H1 (cell line): ENCODE measurements around the gene MAP2K1. TPM values are rescaled to one million over a fixed set of nuclear protein-coding genes. Genes with fewer than 3 reads are reported as not detected.
"Not testable (repeated sequence)": the region's sequence is repeated elsewhere in the genome, so short reads cannot be mapped to it uniquely, and the experiment has no call there.

Experiments used
- CTCF ChIA-PET: fragments of 300-600 bp; sonication (Branson Sonifier 250); formaldehyde crosslinking; loops from one replicate; lab custom pipeline; 2021; ENCODE audit not compliant: partially characterized antibody; lab: Charles Lee
- POLR2A ChIA-PET: fragments of 300-600 bp; sonication (Branson Sonifier 250); formaldehyde crosslinking; loops from one replicate; lab custom pipeline; 2021; ENCODE audit warnings: inconsistent platforms; ENCODE audit not compliant: partially characterized antibody; lab: Charles Lee
- DNase-seq, 2 experiments: peaks; one replicate each; pipeline versions ENCODE4 v3.0.0 to v3.0.0-alpha.2; 2010 to 2022; ENCODE audit warnings: low spot score in 2 of 2, low read depth in 1 of 2, mixed read lengths in 1 of 2
- FAIRE-seq: peaks from 2 replicates; lab custom pipeline; 2011; peaks lifted over from hg19 to GRCh38; lab: Jason Lieb, UNC
- H2AFZ ChIP-seq: 2 replicates; pipeline ENCODE4 v1.8.1; 2012; ENCODE audit warnings: low read length, inconsistent platforms
- H2AK5ac ChIP-seq: 2 replicates; pipeline ENCODE4 v1.6.1; 2013; ENCODE audit warnings: low read depth, low read length
- H2BK120ac ChIP-seq: replicated peaks from 2 replicates; pipeline ENCODE3; 2013; ENCODE audit warnings: low read depth, low read length, inconsistent platforms
- H2BK12ac ChIP-seq: 2 replicates; pipeline ENCODE4 v1.6.1; 2013; ENCODE audit warnings: low read depth, low read length
- H2BK15ac ChIP-seq: 2 replicates; pipeline ENCODE4 v1.6.1; 2013; ENCODE audit warnings: low read length
- H2BK20ac ChIP-seq: 2 replicates; pipeline ENCODE4 v1.6.1; 2013; ENCODE audit warnings: low read length
- H2BK5ac ChIP-seq: 2 replicates; pipeline ENCODE4 v1.6.1; 2013; ENCODE audit warnings: low read depth, low read length
- H3K14ac ChIP-seq: 2 replicates; pipeline ENCODE4 v1.6.1; 2013; ENCODE audit warnings: inconsistent platforms; ENCODE audit not compliant: insufficient read length
- H3K18ac ChIP-seq: 2 replicates; pipeline ENCODE4 v1.6.1; 2013; ENCODE audit warnings: low read length; ENCODE audit errors: extremely low read depth
- H3K23ac ChIP-seq: 2 replicates; pipeline ENCODE4 v1.6.1; 2013; ENCODE audit warnings: inconsistent platforms; ENCODE audit not compliant: insufficient read length
- H3K23me2 ChIP-seq: 2 replicates; pipeline ENCODE4 v1.6.1; 2013; ENCODE audit warnings: low read depth, low read length
- H3K27ac ChIP-seq: 2 replicates; pipeline ENCODE4 v1.6.1; 2011; ENCODE audit warnings: low read depth, low read length, inconsistent platforms
- H3K27me3 ChIP-seq, 4 experiments: replicated peaks in 1 of 4; 1 replicate in 1 of 4; 2 replicates in 3 of 4; pipeline versions ENCODE4 v1.6.1 to v1.8.1; 2011 to 2013; ENCODE audit warnings: low read length in 3 of 4, mild to moderate bottlenecking in 3 of 4, inconsistent platforms in 2 of 4, mixed read lengths in 2 of 4, moderate library complexity in 1 of 4; ENCODE audit not compliant: control insufficient read depth in 3 of 4, insufficient read depth in 3 of 4; ENCODE audit errors: extremely low read depth in 1 of 4
- H3K36me3 ChIP-seq, 4 experiments: 2 replicates each; pipeline versions ENCODE4 v1.6.1 to v1.8.1; 2011 to 2013; ENCODE audit warnings: mild to moderate bottlenecking in 4 of 4, low read length in 3 of 4, moderate library complexity in 2 of 4, control low read depth in 1 of 4, inconsistent platforms in 1 of 4; ENCODE audit not compliant: insufficient read depth in 4 of 4, control insufficient read depth in 2 of 4
- H3K4ac ChIP-seq: replicated peaks from 2 replicates; pipeline ENCODE3; 2013; ENCODE audit warnings: low read length, low read depth, mixed read lengths, inconsistent platforms; ENCODE audit not compliant: insufficient read length
- H3K4me1 ChIP-seq, 4 experiments: replicated peaks in 1 of 4; 1 replicate in 1 of 4; 2 replicates in 3 of 4; pipeline versions ENCODE4 v1.6.1 to v1.8.1; 2011 to 2013; ENCODE audit warnings: low read length in 3 of 4, inconsistent platforms in 2 of 4, mixed read lengths in 1 of 4; ENCODE audit not compliant: insufficient read depth in 4 of 4, control insufficient read depth in 3 of 4
- H3K4me2 ChIP-seq, 2 experiments: 2 replicates each; pipeline versions ENCODE4 v1.6.1 to v1.8.1; 2011 to 2013; ENCODE audit warnings: low read depth in 2 of 2, low read length in 2 of 2, control low read depth in 1 of 2, inconsistent platforms in 1 of 2, mild to moderate bottlenecking in 1 of 2; ENCODE audit not compliant: insufficient read depth in 1 of 2
- H3K4me3 ChIP-seq, 4 experiments: fragments of 200-600, 300-600 bp in 1 of 4; sonication (generic), shearing (Covaris generic), sonication (Bioruptor Twin) in 1 of 4; 2 replicates each; pipeline versions ENCODE4 v1.5.1 to v1.8.1; 2011 to 2016; ENCODE audit warnings: low read length in 4 of 4, low read depth in 3 of 4, control low read depth in 2 of 4, inconsistent platforms in 2 of 4, mild to moderate bottlenecking in 2 of 4, mixed read lengths in 1 of 4, moderate library complexity in 1 of 4; ENCODE audit not compliant: insufficient read depth in 2 of 4; ENCODE audit errors: extremely low read depth in 1 of 4
- H3K56ac ChIP-seq: replicated peaks from 2 replicates; pipeline ENCODE3; 2013; ENCODE audit warnings: low read depth, mild to moderate bottlenecking, mixed read lengths, low read length, inconsistent platforms; ENCODE audit not compliant: insufficient read length
- H3K79me1 ChIP-seq: 2 replicates; pipeline ENCODE4 v1.6.1; 2013; ENCODE audit warnings: low read depth, low read length, control low read depth
- H3K79me2 ChIP-seq, 2 experiments: 2 replicates each; pipeline versions ENCODE4 v1.6.1 to v1.8.1; 2012 to 2013; ENCODE audit warnings: low read length in 2 of 2, mild to moderate bottlenecking in 2 of 2, inconsistent platforms in 1 of 2; ENCODE audit not compliant: insufficient read depth in 2 of 2, control insufficient read depth in 1 of 2
- H3K9ac ChIP-seq, 4 experiments: replicated peaks in 1 of 4; 1 replicate in 1 of 4; 2 replicates in 3 of 4; pipeline versions ENCODE4 v1.6.1 to v1.8.1; 2011 to 2013; ENCODE audit warnings: low read depth in 3 of 4, low read length in 3 of 4, control low read depth in 2 of 4, mild to moderate bottlenecking in 2 of 4, moderate library complexity in 2 of 4, inconsistent platforms in 1 of 4; ENCODE audit errors: extremely low read depth in 1 of 4
- H3K9me3 ChIP-seq, 2 experiments: 2 replicates each; pipeline versions ENCODE4 v1.6.1 to v1.8.1; 2012 to 2013; ENCODE audit warnings: mild to moderate bottlenecking in 2 of 2, moderate library complexity in 2 of 2, control low read depth in 1 of 2, inconsistent platforms in 1 of 2, low read depth in 1 of 2, low read length in 1 of 2, mixed read lengths in 1 of 2; ENCODE audit not compliant: insufficient read depth in 2 of 2
- H4K20me1 ChIP-seq, 2 experiments: replicated peaks in 1 of 2; 2 replicates each; pipeline versions ENCODE3 to v1.8.1; 2011 to 2013; ENCODE audit warnings: inconsistent platforms in 2 of 2, low read length in 2 of 2, mild to moderate bottlenecking in 1 of 2; ENCODE audit not compliant: insufficient read depth in 2 of 2, control insufficient read depth in 1 of 2
- H4K5ac ChIP-seq: 2 replicates; pipeline ENCODE4 v1.6.1; 2013; ENCODE audit warnings: low read length, low read depth, mixed read lengths, inconsistent platforms; ENCODE audit not compliant: insufficient read length
- H4K8ac ChIP-seq: 2 replicates; pipeline ENCODE4 v1.8.0; 2013; ENCODE audit warnings: mild to moderate bottlenecking, moderate library complexity, low read length, inconsistent platforms; ENCODE audit not compliant: insufficient read depth; ENCODE audit errors: extremely low read depth
- H4K91ac ChIP-seq: replicated peaks from 2 replicates; pipeline ENCODE3; 2013; ENCODE audit warnings: low read length, mixed read lengths, inconsistent platforms; ENCODE audit not compliant: insufficient read length
- WGBS, 2 experiments: shearing (Covaris generic) in 1 of 2; methylation state at CpG; one replicate each; pipeline versions ENCODE4 v1.1.6 to v1.1.7; 2013 to 2015; ENCODE audit warnings: low lambda C conversion rate in 2 of 2, mixed read lengths in 2 of 2, inconsistent platforms in 1 of 2, low coverage in 1 of 2, missing lambda C conversion rate in 1 of 2; ENCODE audit not compliant: insufficient replicate concordance in 2 of 2, insufficient coverage in 1 of 2, insufficient read length in 1 of 2; ENCODE audit errors: extremely low coverage in 1 of 2, missing lambda C conversion rate in 1 of 2; 5-methylcytosine and 5-hydroxymethylcytosine counted together
- polyA plus RNA-seq, 7 experiments: library from polyadenylated mRNA; depleted of rRNA in 3 of 7; stranded (reverse) in 5 of 7; unstranded in 2 of 7; fragments of >200 nt in 5 of 7; fragments of 200-250 nt in 2 of 7; gene quantifications; 1 replicate in 5 of 7; 2 replicates in 1 of 7; 4 replicates in 1 of 7; pipeline versions ENCODE4 v1.2.1 to v1.2.3, GENCODE V29; 2011 to 2013; ENCODE audit warnings: missing spikeins in 2 of 7, mixed read lengths in 2 of 7
- total RNA-seq: library from RNA; stranded (reverse); fragmentation: NEBNext Ultra II Directional; extraction: Animal tissue kit (Norgen Biotek cat#: 25700); gene quantifications from 2 replicates; pipeline ENCODE4 v1.2.1, GENCODE V29; 2021

Gene MAP2K1
- total and polyA plus RNA-seq, 2 of the 8 experiments (the other 6 are each of a cell fraction or from before 2014, with no cell fraction given): 54.7 to 78.2 TPM

GRCh38 chr15:66393037-66393436 is 6.3 kb downstream of the MAP2K1 start:
- H2BK12ac ChIP-seq, H3K36me3 ChIP-seq, H4K20me1 ChIP-seq, H2BK15ac ChIP-seq, H3K27ac ChIP-seq, H3K23ac ChIP-seq, H3K4me3 ChIP-seq, H4K5ac ChIP-seq, H2BK5ac ChIP-seq, H3K56ac ChIP-seq, H3K4ac ChIP-seq, H2BK120ac ChIP-seq, H4K8ac ChIP-seq, H3K14ac ChIP-seq, H2AK5ac ChIP-seq, H3K9me3 ChIP-seq, H3K27me3 ChIP-seq, H3K4me2 ChIP-seq, H2AFZ ChIP-seq, DNase-seq, H4K91ac ChIP-seq, H2BK20ac ChIP-seq, H3K18ac ChIP-seq, H3K9ac ChIP-seq, FAIRE-seq, H3K4me1 ChIP-seq, H3K23me2 ChIP-seq: not testable (repeated sequence)
- CTCF ChIA-PET: interaction anchor here (0.6 to 3.4 kb wide), 4 partner anchors 8 to 1051 kb away, joined by 3 to 19 read pairs (median 5); no protein-coding TSS in a partner anchor
- Histone ChIP-seq H3K79me2 (peaks cover 35 to 93% of the 10 kb centered on the region in 2 experiments), H3K79me1 (peaks cover 22% of the 10 kb centered on the region)
- POLR2A ChIA-PET: interaction anchor here (0.6 to 2.2 kb wide), 2 partner anchors 106 to 184 kb away, joined by 7 to 10 read pairs; partner anchors contain the start of gene SNAPC5
- WGBS, 2 experiments: no CpG with 5 or more reads among the region's 1 CpG
